Immature natural killer cell (primary cell): Measurements from ENCODE around the gene OR6C74. TPM values are rescaled to one million over a fixed set of nuclear protein-coding genes. Genes with fewer than 3 reads are reported as not detected.

Experiments used
- DNase-seq, 3 donors: peaks; one replicate each; pipeline ENCODE4 v3.0.0; 2022; ENCODE audit warnings: mixed read lengths in 1 of 3
- H3K27ac Mint-ChIP-seq, 6 donors: one replicate each; pipeline ENCODE4 v1.8.0; 2020; ENCODE audit warnings: mixed read lengths in 6 of 6, mild to moderate bottlenecking in 5 of 6, inconsistent platforms in 4 of 6, moderate library complexity in 3 of 6
- H3K27me3 Mint-ChIP-seq, 3 donors: one replicate each; pipeline ENCODE4 v1.8.0; 2020 to 2021; ENCODE audit warnings: low read depth in 3 of 3, mild to moderate bottlenecking in 3 of 3, mixed read lengths in 3 of 3, moderate library complexity in 3 of 3, inconsistent platforms in 1 of 3
- H3K36me3 Mint-ChIP-seq, 3 donors: one replicate each; pipeline ENCODE4 v1.8.0; 2020; ENCODE audit warnings: mixed read lengths in 3 of 3, inconsistent platforms in 2 of 3, mild to moderate bottlenecking in 2 of 3
- H3K4me1 Mint-ChIP-seq, 2 donors: one replicate each; pipeline ENCODE4 v1.8.0; 2020; ENCODE audit warnings: inconsistent platforms in 2 of 2, mild to moderate bottlenecking in 2 of 2, mixed read lengths in 2 of 2, moderate library complexity in 1 of 2
- H3K4me3 Mint-ChIP-seq, 5 donors: one replicate each; pipeline ENCODE4 v1.8.0; 2020; ENCODE audit warnings: mild to moderate bottlenecking in 5 of 5, mixed read lengths in 5 of 5, inconsistent platforms in 3 of 5, moderate library complexity in 3 of 5
- H3K9me3 Mint-ChIP-seq, 6 donors: one replicate each; pipeline ENCODE4 v1.8.0; 2020; ENCODE audit warnings: mild to moderate bottlenecking in 6 of 6, mixed read lengths in 6 of 6, inconsistent platforms in 4 of 6, moderate library complexity in 3 of 6
- polyA plus RNA-seq, 3 donors: library from polyadenylated mRNA; unstranded; fragments of 300-500 nt; fragmentation: Illumina TruSeq; gene quantifications; one replicate each; pipeline ENCODE4 v1.2.3, GENCODE V29; 2021

The OR6C74 gene
- not detected for polyA plus RNA-seq

- Mint-ChIP-seq H3K27me3 (peaks cover 2 to 18% (median 5%) of the 10 kb centered on the region in 3 donors), H3K4me3 (no peak within 1 kb of the TSS), H3K4me1 (no peaks in the 10 kb centered on the region)
Observed at GRCh38 chr12:55244309-55244708, at the start of gene OR6C74. TSS of gene OR6C74 (plus strand) at chr12:55244609. CDS start at chr12:55247288, 2,679 bp downstream.

DNA sequence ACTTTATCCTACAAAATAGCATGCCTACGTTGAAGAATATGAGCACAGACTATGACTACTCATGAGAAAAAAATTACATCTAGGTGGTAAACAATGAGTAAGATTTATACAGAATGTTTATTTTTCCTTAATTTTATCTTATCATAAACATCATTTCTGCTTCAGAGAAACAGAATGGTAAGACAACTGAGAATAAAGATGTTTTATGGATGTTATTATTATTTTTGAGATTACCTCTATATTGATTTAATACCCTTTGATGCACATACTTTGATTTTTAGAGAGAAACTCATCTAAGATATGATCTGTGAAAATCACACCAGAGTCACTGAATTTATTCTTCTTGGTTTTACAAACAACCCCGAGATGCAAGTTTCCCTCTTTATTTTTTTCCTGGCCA is 23.7 kb upstream of the OR6C74 start, which contains the start of gene OR10A7:
TSS of gene OR10A7 (plus strand) at position 301 of the 400 bp plus-strand sequence. CDS start at position 301, 0 bp downstream.
- no peak for DNase-seq
- Mint-ChIP-seq H3K4me3 (no peak within 1 kb of the TSS), H3K36me3 (no peaks in the 10 kb centered on the region), H3K4me1 (no peaks in the 10 kb centered on the region), H3K27ac (no peak within 1 kb of the TSS), H3K9me3 (peaks cover 0 to 3% (median 0%) of the 10 kb centered on the region in 6 donors), H3K27me3 (peaks cover 3 to 10% (median 4%) of the 10 kb centered on the region in 3 donors)

More at GRCh38 chr12:55244309-55244708, at the start of gene OR6C74:
- Mint-ChIP-seq H3K27ac (no peak within 1 kb of the TSS), H3K9me3 (peaks cover 0 to 2% (median 0%) of the 10 kb centered on the region in 6 donors), H3K36me3 (no peaks in the 10 kb centered on the region)
- DNase-seq: no peak

- no peaks in the 10 kb centered on the region for H3K36me3 Mint-ChIP-seq
- no peaks in the 10 kb centered on the region for H3K4me1 Mint-ChIP-seq
- no peak overlapping the region for H3K27ac Mint-ChIP-seq
- no peak overlapping the region for H3K4me3 Mint-ChIP-seq
- no peak for DNase-seq
- peaks cover 0 to 3% (median 0%) of the 10 kb centered on the region in 6 donors for H3K9me3 Mint-ChIP-seq
- H3K27me3 Mint-ChIP-seq: peaks cover 0 to 7% (median 3%) of the 10 kb centered on the region in 3 donors
Observed at GRCh38 chr12:55226523-55226922, 17.9 kb upstream of the OR6C74 start.

DNA sequence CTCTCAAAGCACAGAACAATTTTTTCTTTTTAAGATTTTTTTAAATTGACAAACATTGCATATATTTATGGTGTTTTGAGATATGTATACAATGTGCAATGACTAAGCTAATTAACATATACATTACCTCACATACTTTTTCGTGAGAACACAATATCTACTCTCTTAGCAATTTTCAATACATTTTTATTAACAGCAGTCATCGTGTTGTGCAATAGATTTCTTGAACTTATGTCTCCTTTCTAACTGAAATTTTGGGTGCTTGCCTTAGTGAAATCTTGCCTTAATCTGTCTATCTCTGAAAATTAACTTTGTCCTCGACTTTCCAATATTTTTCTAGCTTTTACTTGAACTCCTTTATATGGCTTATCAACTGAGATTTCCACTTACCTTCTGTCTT is 16.8 kb upstream of the OR6C74 start:
- Mint-ChIP-seq H3K4me3 (no peak overlapping the region), H3K4me1 (no peaks in the 10 kb centered on the region), H3K9me3 (peaks cover 0 to 3% (median 0%) of the 10 kb centered on the region in 6 donors), H3K27ac (no peak overlapping the region), H3K27me3 (peaks cover 0 to 11% (median 1%) of the 10 kb centered on the region in 3 donors), H3K36me3 (no peaks in the 10 kb centered on the region)
- no peak for DNase-seq

DNA sequence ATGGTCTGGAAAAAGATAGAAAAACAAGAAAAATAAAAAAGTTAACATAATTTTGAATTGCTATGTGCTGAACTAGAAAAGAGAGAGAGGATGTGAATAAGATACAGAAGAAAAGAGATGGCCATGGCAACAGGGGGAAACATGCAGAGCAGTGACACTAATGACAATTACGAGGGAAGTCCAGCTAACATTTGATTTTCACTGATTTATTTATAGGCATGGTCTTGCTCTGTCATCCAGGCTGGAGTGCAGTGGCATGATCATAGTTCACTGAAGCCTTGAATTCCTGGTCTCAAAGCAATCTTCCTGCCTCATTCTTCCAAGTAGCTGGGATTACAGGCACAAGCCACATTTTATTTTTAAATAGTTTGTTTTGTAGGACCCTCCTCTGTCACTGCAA is 1.8 kb downstream of the OR6C74 start:
- no peaks in the 10 kb centered on the region for H3K4me1 Mint-ChIP-seq
- H3K27me3 Mint-ChIP-seq: peaks cover 6 to 22% (median 7%) of the 10 kb centered on the region in 3 donors
- H3K27ac Mint-ChIP-seq: no peak overlapping the region
- H3K36me3 Mint-ChIP-seq: no peaks in the 10 kb centered on the region
- DNase-seq: no peak
- no peak overlapping the region for H3K4me3 Mint-ChIP-seq
- peaks cover 0 to 2% (median 0%) of the 10 kb centered on the region in 6 donors for H3K9me3 Mint-ChIP-seq

GRCh38 chr12:55250944-55251343 is 6.5 kb downstream of the OR6C74 start:
- peaks cover 0 to 1% (median 0%) of the 10 kb centered on the region in 6 donors for H3K9me3 Mint-ChIP-seq
- no peaks in the 10 kb centered on the region for H3K36me3 Mint-ChIP-seq
- no peak overlapping the region for H3K4me3 Mint-ChIP-seq
- no peak for DNase-seq
- H3K27me3 Mint-ChIP-seq: peaks cover 4 to 19% (median 6%) of the 10 kb centered on the region in 3 donors
- no peak overlapping the region for H3K27ac Mint-ChIP-seq
- H3K4me1 Mint-ChIP-seq: no peaks in the 10 kb centered on the region

DNA sequence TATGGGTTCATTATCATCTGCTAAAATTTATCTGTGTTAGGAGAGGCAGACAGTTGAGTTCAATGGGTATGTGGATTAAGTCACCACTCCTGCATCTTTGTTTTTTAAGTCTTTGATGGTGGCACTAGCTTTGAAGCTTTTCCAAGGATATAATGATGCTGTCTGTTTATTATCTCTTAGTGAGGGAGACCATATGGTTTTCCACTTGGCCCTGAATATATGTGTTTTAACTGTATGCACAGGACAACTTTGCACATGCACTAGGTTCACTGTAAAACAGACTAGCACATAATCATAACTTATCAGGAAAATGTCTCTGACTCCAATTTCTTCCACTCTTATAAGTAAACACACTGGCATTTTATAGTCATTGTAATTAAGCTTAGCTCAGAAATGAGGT is 8.9 kb downstream of the OR6C74 start:
- no peak for DNase-seq
- Mint-ChIP-seq H3K4me3 (no peak overlapping the region), H3K36me3 (no peaks in the 10 kb centered on the region), H3K9me3 (no peaks in the 10 kb centered on the region), H3K27me3 (peaks cover 4 to 14% (median 10%) of the 10 kb centered on the region in 3 donors), H3K27ac (no peak overlapping the region), H3K4me1 (no peaks in the 10 kb centered on the region)

DNA sequence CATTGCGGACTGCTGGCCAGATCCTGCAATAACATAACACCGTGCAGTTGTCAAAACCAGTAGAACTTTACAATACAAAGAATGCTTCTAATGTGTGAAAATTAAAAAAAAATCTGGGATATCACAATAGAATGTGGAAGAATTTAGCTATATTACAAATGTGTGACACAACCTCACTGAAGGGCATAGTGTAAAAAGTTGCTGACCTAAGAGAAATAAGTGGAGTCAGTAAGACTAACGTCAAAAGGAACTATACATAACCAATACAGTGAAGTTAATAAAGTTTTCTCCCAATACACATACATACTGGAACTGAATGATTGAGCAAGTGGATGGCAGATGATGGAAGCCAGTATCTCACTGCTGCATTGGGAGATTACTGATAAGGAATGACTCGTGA is 12.4 kb downstream of the OR6C74 start:
- Mint-ChIP-seq H3K27me3 (peaks cover 2 to 10% (median 2%) of the 10 kb centered on the region in 3 donors), H3K4me1 (no peaks in the 10 kb centered on the region), H3K27ac (no peak overlapping the region), H3K9me3 (no peaks in the 10 kb centered on the region), H3K36me3 (no peaks in the 10 kb centered on the region), H3K4me3 (no peak overlapping the region)
- DNase-seq: no peak

- peaks cover 2 to 12% (median 2%) of the 10 kb centered on the region in 3 donors for H3K27me3 Mint-ChIP-seq
- no peaks in the 10 kb centered on the region for H3K9me3 Mint-ChIP-seq
- no peaks in the 10 kb centered on the region for H3K36me3 Mint-ChIP-seq
- H3K4me1 Mint-ChIP-seq: no peaks in the 10 kb centered on the region
- no peak overlapping the region for H3K27ac Mint-ChIP-seq
- no peak overlapping the region for H3K4me3 Mint-ChIP-seq
- no peak for DNase-seq
Observed at GRCh38 chr12:55258303-55258702, 13.9 kb downstream of the OR6C74 start.

DNA sequence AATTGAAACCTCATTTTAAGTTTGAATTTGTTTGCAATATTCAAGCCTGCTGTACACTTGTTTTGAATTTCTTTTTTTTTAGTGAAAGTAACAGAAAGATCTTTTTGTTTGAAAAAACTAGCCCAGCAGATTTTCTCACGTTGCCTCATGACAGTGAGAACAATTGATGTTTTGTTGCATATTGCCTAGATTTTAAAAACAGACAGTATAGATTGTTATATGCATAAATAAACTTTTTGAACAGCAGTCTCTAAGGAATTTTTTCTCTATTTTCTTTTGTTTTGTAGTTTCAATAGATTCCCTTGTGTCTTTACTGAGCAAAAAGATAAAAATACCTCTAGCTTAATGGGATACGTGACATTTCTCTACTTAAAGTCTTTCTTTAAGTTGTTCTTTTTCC is 36.6 kb downstream of the OR6C74 start:
- Mint-ChIP-seq H3K27ac (no peak overlapping the region), H3K4me1 (no peaks in the 10 kb centered on the region), H3K36me3 (no peaks in the 10 kb centered on the region), H3K9me3 (no peaks in the 10 kb centered on the region), H3K27me3 (peaks cover 0 to 2% (median 1%) of the 10 kb centered on the region in 3 donors), H3K4me3 (no peak overlapping the region)
- DNase-seq: no peak

- H3K4me1 Mint-ChIP-seq: no peaks in the 10 kb centered on the region
- no peaks in the 10 kb centered on the region for H3K36me3 Mint-ChIP-seq
- no peaks in the 10 kb centered on the region for H3K9me3 Mint-ChIP-seq
- H3K27ac Mint-ChIP-seq: no peak overlapping the region
- H3K4me3 Mint-ChIP-seq: no peak overlapping the region
- no peak for DNase-seq
- H3K27me3 Mint-ChIP-seq: peaks cover 0 to 11% (median 2%) of the 10 kb centered on the region in 3 donors
Observed at GRCh38 chr12:55289999-55290398, 45.6 kb downstream of the OR6C74 start.

Other genes starting within 250 kb of the OR6C74 start
- gene NEUROD4, start 224.6 kb upstream of the OR6C74 start, polyA plus RNA-seq: not detected
- not detected for gene OR9K2, start 118.2 kb upstream of the OR6C74 start, polyA plus RNA-seq
- not detected for gene OR10A7, start 23.6 kb upstream of the OR6C74 start, polyA plus RNA-seq
- gene OR6C6, start 52.0 kb downstream of the OR6C74 start, polyA plus RNA-seq: not detected
- not detected for gene OR6C1, start 69.7 kb downstream of the OR6C74 start, polyA plus RNA-seq
- gene OR6C3, start 86.1 kb downstream of the OR6C74 start, polyA plus RNA-seq: not detected
- gene OR6C75, start 118.4 kb downstream of the OR6C74 start, polyA plus RNA-seq: not detected
- gene OR6C65, start 155.9 kb downstream of the OR6C74 start, polyA plus RNA-seq: not detected
- not detected for gene OR6C76, start 181.6 kb downstream of the OR6C74 start, polyA plus RNA-seq
- not detected for gene OR6C2, start 199.5 kb downstream of the OR6C74 start, polyA plus RNA-seq
- gene OR6C70, start 225.5 kb downstream of the OR6C74 start, polyA plus RNA-seq: not detected
- gene OR6C68, start 247.8 kb downstream of the OR6C74 start, polyA plus RNA-seq: not detected